ENCODE results near the gene KCNAB1.

The KCNAB1 gene

GRCh38 chr3:156530980-156531379 is 410.6 kb downstream of the KCNAB1 start:
- peak in 3 of 58 donors; percentile 4 to 10 (median 9) for DNase-seq

- DNase-seq = no peak
These were observed 412.4 kb downstream of the KCNAB1 start for GRCh38 chr3:156532730-156533129.

DNA sequence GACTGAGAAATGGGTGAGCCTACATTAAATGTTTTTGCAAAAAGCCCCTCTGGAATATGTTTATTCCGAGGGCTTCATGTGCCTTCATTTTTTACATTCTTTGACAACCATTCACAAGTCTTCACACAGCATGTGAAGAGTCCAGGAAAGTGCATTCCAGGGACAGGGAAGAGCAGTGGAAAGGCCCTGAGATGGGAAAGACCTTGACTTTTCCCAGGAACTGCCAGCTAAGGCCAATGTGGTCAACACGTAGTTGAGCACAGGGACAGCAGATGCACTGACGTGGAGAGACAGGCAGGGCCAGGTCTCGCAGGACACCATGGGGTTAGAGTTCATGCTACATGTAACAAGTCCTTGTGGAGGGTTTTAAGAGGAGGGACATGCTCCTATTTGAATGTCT is 412.8 kb downstream of the KCNAB1 start:
- DNase-seq = no peak

- peak in 43 of 58 donors; percentile 6 to 80 (median 34) for DNase-seq
These were observed 414.8 kb downstream of the KCNAB1 start for GRCh38 chr3:156535162-156535627.

GRCh38 chr3:156535798-156536197 is 415.4 kb downstream of the KCNAB1 start:
- DNase-seq = no peak

GRCh38 chr3:156536524-156537316 is 416.3 kb downstream of the KCNAB1 start:
- DNase-seq = no peak

- no peak for DNase-seq
These were observed 418.7 kb downstream of the KCNAB1 start for GRCh38 chr3:156539051-156539450.

- no peak for DNase-seq
These were observed 419.4 kb downstream of the KCNAB1 start for GRCh38 chr3:156539802-156540201.

DNA sequence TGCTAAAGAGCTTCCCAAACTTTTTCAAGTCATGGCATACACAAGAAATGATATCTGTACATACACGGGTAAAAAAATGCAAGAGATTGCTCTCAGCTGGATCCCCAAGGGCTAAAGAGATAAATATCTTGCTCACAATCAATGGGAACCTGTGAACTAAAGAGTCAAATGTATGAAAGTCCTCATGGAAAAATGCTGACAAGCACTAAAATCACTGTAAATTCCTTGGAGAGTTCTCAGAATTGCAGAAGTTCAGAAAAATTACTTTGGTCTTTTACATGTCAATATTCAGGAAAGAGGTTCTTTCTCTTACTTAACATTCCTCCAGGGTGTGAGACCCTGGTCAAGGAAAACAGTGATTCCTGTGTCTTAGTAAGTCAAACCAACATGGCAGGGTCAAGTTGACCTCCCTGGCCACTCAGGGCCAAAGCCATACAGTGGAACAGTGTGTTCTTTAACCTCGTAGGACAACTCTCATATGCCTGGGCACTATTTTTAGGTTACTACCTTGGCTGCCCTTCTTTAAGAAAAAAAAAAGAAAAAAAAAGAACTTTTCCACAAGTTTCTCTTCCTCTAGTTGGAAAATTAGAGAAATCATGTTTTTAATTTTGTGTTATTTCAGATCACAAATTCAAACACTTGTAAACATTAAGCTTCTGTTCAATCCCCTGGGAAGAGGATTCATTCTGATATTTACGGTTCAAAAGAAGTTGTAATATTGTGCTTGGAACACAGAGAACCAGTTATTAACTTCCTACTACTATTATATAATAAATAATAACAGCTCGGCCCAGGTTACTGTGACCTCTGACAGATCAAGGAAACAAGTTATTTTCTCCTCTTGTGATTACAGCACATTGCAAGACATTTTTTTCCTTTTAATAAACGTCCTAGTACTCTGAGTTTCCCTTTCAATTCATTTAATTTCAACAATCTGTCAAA is 422.0 kb downstream of the KCNAB1 start:
- DNase-seq = no peak

- DNase-seq = no peak
These were observed 422.7 kb downstream of the KCNAB1 start for GRCh38 chr3:156543043-156543555.

DNA sequence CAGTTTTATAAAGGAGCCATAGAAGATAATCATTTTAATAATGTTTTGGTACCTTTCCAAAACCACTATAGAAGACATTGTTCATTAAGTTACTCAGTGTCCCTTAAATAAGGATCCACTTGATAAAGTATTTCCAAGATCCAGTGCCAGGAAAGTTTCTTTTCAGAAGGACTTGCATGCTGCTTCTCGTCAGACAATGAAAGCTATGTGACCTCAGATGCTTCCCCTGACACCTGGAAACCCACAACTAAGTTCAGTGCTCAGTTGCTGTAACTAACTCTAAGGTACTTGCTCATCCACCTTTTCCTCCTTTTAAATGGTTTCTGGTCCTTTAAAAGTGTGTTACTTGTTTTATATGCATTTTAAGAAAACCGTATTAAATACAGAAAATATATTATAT is 427.3 kb downstream of the KCNAB1 start:
- no peak for DNase-seq

GRCh38 chr3:156548041-156548687 is 427.8 kb downstream of the KCNAB1 start:
- DNase-seq = no peak

DNA sequence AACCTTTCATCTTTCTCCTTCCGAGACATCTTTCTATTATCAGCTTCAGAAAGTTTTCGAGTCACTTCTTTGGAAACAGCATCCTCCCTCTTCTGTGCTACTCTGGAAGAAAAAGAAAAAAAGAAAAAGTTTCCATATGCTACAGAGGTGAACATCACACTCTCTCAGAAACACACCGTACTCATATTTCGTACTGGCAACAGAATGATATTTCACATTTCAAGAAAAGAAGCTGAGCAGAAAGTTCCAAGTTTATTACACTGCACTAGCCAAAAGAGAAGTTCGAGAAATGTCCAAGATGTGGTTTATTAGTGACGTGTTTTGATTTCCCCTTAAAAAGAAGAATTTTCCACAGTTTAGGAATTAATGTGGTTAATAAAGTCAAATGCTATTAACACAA is 428.5 kb downstream of the KCNAB1 start:
- no peak for DNase-seq

DNA sequence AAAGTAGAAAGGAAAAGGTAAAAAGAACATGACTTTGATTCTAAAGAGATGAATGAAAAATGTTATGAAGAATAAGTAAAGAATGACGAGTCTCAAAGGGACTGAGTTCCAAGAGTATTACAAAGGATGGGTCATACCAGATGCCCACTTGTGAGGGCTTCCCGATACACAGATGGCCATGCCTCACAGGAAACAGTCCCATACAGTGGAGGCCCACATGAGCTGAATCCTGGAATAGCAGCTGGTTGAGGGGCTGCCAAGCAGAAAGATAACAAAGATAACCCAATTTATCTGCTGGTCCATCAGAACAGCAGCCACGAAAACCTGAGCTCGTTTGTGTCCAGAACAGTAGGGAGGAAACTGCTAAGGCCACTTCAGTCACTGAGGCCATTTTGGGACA is 430.9 kb downstream of the KCNAB1 start:
- no peak for DNase-seq

DNA sequence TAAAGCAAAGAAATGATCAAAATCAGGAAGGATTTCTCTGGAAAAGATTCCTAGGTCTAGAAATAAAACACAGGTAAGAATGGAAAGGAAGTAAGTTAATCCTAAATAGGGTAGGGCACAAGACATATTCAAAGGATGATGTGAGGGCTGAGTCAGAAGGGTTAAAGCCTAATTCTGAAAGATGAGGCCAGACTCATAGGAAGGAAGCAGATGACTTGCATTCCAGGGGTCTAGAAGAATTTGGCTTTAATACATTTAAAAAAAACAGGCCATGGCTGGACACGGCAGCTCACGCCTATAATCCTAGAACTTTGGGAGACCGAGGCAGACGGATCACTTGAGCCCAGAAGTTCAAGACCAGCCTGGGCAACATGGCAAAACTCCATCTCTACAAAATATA is 431.4 kb downstream of the KCNAB1 start:
- no peak for DNase-seq

GRCh38 chr3:156552973-156553372 is 432.6 kb downstream of the KCNAB1 start:
- no peak for DNase-seq

GRCh38 chr3:156553705-156554356 is 433.5 kb downstream of the KCNAB1 start:
- no peak for DNase-seq

GRCh38 chr3:156554515-156554841 is 434.1 kb downstream of the KCNAB1 start:
- DNase-seq = peak in 1 of 58 donors; percentile 62

- DNase-seq = peak; percentile 85 to 99 (median 98)
These were observed 434.7 kb downstream of the KCNAB1 start, which contains the start of gene SSR3 for GRCh38 chr3:156554842-156555687. Gene SSR3, minus strand, starts transcription at chr3:156555117. Its CDS starts 28 bp downstream, at chr3:156555089.

GRCh38 chr3:156558389-156558788 is 438.0 kb downstream of the KCNAB1 start:
- no peak for DNase-seq
